GM21423 (cell line): ENCODE data around the gene KCNJ4.

ENCODE experiments used
- ATAC-seq: cut with Tn5 transposase; IDR thresholded peaks from one replicate; pipeline ENCODE4 v1.9.1; 2021; ENCODE audit warnings: mild to moderate bottlenecking, moderate library complexity; ENCODE audit not compliant: unreplicated experiment

KCNJ4 gene

DNA sequence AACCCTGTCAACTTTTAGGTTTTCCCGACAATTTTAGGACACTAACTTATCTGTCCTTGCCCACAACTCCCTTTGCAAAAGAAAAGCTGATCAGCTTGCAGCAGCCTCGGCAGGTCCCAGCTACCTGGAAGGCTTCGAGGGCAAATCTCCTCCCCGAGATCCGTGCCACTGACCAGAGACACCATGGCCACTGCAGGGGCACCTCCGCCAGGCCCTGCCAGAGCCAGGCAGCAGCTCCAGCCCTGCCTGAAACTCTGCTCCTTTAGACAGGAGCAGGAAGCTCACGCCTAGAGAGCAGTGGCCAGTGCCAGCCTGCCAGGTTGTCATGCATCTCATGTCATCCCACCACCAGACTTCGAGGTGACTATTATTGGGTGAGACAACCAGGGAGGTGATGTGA lies 21.1 kb downstream of the KCNJ4 start:
- no peak for ATAC-seq

DNA sequence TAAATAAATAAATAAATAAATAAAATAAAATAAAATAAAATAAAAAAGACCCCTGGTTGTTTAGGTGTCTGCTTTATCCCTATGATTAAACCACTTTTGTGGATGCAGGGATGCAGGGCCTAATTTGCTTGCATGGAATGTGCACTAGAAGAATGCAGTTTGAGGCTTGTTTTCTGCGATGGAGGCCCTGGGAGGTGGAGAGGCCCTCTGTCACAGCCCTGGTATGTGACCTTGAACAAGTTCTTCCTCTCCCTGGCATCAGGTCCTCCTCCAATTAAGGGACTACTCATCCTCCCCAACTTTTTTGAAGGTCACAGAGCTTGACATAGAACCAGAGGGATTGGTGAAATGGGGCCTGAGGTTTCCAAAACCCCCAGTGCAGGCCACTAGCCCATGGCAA lies 22.7 kb downstream of the KCNJ4 start:
- no peak for ATAC-seq

DNA sequence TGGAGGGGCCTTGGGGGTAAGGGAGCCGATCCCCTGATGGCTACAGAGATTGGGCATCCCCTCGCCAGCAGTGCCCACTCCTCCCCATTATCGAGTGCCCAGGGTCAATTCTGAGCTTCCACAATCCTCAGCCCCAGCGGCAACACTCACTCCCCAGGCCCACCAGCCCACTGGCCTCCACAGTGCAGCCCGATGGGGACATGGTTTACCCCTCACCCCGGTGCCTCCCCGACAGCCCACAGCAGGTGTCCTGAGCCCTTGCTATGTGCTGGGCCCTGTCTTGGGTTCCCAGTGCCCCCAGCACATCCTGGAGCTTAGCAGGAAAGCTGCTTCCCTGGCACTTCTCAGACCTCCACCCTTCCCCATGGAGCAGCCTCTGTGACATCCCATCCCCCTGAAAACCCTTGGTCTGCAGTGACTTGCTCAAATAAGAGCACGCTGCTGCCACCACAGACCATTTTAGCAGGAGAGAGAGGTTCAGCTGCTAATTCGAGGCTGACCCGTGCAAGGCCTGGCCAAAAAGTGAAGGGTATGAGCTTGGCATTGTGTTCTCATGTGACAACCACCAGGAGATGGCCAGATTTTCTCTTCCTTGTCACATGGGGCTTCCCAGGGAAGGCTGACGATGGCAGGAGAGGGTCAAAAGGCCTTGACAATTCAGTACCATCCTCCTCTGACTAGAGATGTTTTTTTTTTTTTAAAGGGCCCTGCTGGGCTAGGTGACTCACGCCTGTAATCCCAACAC lies 23.6 kb downstream of the KCNJ4 start:
- no peak for ATAC-seq

DNA sequence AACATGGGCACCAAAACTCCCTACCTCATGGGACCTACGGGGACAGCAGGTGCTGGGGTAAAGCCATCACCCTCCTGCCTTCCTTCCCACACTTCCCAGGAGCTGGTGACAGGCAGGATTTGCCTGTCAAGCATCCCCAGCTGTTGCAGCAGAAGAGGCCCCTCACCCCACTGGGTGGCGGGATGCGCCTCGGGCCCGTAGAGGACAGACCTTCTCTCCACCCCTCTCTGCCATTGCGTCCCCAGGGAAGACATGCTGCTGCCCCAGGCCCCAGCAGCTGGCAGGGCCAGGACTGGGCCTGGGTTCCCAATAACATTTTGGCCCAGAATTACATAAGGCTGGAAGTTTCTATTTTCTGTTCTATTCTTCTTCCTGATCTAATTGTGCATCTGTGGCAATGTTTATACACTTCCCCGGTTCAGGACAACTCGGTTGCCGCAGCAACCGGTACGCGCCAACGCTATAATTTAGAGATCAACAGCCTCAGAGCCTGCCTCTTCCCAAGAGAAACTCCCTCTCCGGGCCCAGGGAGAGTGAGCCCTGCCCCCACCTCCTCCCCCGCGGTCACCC lies 25.4 kb downstream of the KCNJ4 start:
- ATAC-seq = no peak

DNA sequence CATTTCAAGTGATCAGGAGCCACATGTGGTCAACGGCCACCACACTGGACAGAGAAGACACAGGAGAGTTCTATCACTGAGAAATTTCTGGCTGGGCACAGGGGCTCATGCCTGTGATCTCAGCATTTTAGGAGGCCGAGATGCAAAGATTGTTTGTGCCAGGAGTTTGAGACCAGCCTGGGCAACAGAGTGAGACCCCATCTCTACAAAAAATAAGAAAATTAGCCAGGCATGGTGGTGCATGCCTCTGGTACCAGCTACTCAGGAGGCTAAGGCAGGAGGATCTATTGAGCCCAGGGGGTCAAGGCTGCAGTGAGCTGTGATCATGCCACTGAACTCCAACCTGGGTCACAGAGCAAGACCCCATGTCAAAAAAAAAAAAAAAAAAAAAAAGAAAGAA lies 26.3 kb downstream of the KCNJ4 start:
- ATAC-seq = no peak

DNA sequence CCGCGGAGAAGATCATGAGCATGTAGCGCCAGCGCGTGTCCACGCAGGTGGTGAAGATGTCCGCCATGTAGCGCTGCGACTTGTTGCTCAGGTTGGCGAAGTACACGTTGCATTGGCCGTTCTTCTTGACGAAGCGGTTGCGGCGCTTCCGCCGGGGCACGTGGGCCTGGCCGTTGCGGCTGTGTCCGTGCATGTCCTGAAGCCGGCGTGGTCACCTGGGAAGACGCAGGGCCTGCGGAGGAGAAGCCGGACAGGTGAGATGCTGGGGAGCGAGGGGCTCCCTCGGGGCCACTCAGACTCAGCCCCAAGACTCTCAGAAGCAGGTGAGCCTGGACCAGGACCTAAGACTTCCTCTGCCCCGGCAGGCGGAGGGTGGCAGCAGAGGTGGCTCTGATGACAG lies 27.1 kb downstream of the KCNJ4 start:
- no peak for ATAC-seq

DNA sequence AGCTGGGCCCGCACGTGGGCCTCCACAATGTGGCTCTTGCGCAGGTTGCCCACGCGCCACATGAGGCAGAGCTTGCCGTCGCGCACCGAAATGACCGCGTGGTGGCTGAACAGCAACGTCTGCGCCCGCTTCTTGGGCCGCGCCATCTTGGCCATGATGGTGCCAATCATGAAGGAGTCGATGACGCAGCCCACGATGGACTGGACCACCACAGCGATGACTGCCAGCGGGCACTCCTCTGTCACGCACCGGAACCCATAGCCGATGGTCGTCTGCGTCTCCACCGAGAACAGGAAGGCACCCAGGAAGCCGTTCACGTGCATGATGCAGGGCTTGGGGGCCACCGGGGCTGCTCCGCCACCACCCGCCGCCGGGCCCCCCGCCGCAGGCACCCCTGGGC lies 27.5 kb downstream of the KCNJ4 start:
- ATAC-seq = no peak

DNA sequence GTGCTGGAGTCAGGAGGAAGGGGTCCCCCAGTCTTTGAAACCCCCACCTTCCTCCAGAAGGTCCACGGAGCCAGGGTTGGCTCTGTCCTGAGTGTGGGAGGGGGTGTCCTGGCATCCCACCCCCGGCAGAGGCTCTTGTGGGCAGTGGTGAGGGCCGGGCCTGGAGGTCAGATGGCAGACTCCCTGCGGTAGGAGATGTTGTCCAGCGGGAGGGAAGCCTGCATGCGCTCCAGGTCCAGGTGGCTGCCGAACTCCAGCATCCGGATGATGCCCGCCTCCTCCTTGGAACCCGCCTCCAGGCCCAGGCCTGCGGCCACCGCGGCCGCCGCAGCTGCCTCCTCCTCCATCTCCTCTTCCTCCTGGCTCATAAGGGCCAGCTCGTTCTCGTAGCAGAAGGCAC lies 28.4 kb downstream of the KCNJ4 start:
- no peak for ATAC-seq

DNA sequence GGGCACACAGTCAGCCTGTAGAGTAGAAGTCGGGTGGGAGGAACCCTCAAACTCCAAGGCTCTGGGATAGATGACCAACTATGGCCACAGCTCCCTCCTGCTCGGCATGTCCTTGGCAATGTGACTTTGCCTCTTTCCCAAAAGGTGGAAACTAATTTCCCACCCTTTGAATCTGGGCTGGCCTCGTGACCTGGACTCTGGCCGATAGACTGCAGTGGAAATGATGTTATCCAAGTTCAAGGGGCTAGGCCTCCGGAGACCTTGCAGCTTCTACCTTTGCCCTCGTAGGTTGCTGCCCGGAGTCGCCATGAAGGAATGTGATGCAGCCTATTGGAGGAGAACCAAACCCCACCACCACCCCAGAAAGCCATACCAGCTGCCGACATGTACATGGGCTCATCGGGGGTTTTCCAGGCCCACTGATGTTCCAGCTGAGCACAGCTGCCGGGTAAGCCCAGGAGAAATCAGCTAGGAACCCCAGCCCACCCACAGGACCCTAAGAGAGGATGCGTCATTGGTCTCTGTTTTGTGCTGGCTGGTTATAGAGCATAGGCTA lies 30.4 kb downstream of the KCNJ4 start:
- no peak for ATAC-seq

DNA sequence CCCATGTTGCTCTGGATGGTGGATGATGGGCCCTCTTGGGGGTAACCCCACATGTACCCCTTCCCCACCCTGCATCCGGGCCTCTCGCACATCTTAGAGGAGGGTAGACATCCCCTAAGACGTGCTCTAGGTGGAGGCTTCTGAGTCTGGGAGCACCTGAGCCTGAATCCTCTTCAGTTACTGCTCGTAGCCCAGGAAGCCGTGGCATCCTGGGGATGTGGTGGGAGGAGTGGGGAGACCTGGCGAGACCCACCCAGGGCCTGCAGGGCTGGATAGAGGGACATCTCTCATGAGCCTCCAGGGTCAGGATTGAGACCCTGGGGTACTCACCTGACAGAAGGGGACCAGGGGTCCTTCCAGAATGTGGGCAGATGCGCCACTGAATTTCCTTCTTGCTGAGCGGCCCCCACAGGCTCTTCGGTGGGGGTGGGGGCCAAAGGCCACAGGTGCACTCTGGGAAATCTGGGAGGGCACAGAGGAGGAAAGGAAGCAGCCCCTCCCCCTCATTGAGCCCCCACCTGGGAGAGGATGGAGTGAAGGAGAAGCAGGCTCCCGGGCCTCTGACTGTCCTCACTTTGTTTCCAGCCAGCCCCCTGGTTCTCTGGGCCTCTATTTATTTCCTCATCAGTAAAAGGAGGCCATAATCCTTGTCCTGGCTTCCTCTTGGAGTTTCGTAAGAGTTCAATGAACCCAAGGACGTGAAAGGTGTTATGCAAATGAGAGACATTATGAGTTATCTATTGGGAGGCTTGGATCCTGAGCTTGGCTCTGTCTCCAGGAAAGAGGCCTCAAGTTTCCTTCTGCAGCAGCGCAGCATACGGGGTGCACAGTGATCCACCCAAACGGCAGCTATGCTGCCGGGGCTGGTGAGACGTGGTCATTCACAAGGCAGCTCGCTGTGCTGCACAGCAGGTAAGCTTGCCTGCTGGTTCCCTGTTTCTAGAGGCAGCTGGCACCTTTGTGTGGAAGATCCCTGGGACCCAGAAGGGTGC lies 31.2 kb downstream of the KCNJ4 start:
- no peak for ATAC-seq

DNA sequence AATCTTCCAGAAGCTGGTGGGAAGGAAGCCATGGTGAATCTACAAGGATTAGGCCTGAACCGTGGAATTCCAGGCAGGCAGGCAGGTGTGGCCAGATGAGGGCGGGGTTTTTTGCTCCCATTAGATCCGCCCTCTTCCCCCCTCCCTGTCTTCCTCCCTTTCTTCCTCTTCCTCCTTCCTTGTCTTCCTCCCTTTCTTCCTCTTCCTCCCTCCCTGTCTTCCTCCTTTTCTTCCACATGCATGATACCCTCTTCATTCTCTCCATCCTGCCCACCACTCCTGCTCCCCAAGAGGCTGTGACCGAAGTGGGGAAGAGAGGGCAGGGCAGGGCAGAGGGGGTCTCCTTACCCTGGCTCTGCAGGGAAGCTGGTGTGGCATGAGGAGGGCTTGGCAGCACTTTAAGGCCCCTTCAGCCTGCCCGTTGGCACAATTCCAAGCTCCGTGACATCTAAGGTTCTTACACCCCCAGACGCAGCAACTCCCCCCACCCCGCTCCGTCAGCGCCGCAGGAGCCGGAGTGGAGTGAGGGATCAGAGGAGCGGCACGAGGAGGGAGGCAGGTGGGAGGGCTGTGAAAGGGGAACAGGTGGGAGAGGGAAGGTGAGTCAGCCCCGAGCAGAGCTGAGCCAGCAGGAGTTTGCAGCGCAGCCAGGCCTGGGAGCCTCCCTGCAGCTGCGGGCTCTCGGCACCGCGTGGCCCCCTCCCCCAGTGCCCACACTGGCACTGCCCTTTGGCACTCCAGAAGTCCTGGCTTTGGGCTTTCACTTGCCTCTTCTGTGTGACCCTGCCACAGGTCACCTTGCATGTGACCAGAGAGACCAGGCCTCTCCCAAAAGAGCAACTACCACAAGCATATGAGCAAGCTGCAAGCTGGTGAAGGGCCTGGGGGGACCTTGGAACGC lies 32.1 kb downstream of the KCNJ4 start:
- no peak for ATAC-seq

DNA sequence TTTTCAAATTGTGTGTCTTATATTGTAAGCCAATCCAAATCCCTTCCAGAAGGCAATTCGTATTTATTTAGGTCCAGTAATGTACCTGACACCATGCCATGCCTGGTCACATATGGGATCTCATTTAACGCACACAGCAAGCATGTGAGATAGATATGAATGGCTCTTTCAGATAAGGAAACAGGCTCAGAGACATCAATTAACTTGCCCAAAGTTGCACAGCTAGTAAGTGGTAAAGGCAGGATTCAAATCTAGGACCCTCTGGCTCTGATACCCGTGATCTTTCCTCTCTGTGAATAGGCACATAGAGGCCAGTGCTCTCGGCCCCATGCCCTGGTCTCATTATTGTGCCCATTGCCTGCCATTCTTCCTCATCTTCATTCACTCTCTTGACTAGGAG lies 34.3 kb downstream of the KCNJ4 start:
- ATAC-seq = no peak

DNA sequence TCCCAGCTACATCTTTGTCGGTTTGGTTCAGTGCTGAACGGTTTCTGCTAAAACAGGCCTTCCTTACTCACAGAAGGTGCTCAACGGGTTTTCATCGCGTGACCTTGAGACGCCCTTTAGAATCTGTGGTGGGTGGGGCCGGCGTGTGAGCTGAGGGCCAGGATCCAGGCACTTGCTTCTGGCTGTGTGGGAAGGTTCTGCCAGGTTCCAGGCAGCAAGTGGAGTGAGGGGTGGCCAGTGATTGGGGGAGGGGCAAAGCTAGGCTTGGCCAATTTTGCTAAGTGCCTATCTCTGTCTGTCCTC lies 35.2 kb downstream of the KCNJ4 start:
- no peak for ATAC-seq

DNA sequence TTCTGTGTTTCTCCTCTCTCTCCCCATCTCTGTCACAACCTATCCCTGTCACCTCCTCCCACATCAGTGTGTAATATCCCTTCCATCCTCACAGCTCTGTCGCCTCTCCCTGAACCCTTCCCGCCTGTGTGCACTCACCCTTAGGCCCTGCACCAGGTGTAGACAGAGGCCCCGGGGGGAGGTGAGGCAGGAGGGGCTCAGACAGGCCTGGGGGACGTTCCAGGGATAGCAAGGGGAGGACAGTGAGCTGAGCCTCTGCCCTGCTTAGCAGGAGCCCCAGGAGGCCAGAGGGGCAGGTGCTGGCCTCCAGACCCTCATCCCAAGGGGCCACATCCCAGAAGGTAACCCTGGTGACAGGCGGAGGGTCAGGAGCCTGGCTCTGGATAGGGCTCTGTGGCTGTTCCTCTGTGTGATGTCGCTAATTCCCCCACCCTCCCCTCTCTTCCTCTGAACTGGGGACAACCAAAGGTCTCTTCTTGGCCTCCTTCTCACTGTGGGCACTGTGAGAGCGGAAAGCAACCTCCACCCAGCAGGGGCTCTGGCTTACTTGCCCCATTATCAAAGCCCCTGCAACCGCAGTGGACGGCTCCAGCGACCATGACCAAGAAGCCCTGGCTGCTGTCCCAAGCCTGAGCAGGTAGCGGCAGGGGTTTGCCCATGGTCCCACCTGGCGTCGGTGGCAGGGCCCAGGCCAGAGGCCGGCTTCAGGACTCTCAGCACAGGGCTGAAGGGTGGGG lies 35.7 kb downstream of the KCNJ4 start:
- no peak for ATAC-seq

DNA sequence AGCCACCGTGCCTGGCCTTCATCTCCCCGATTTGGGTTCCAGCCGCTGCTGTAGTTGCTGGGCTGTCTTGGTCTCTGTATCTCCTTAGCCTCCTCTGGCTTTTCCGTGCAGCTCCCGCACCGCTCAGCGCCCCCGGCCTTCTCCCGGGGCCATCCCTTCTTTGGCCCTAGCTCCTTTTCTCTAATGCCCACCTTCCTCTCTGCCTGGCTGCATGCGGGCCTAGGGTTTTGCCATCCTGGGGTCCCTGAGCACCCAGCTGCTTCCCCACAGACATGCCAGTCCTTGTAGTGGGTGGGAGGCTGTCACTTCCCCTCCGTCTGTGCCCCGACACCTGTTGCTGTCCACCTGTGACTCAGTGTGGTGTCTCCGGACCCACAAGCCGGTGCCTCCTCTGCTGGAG lies 36.4 kb downstream of the KCNJ4 start:
- ATAC-seq = no peak

DNA sequence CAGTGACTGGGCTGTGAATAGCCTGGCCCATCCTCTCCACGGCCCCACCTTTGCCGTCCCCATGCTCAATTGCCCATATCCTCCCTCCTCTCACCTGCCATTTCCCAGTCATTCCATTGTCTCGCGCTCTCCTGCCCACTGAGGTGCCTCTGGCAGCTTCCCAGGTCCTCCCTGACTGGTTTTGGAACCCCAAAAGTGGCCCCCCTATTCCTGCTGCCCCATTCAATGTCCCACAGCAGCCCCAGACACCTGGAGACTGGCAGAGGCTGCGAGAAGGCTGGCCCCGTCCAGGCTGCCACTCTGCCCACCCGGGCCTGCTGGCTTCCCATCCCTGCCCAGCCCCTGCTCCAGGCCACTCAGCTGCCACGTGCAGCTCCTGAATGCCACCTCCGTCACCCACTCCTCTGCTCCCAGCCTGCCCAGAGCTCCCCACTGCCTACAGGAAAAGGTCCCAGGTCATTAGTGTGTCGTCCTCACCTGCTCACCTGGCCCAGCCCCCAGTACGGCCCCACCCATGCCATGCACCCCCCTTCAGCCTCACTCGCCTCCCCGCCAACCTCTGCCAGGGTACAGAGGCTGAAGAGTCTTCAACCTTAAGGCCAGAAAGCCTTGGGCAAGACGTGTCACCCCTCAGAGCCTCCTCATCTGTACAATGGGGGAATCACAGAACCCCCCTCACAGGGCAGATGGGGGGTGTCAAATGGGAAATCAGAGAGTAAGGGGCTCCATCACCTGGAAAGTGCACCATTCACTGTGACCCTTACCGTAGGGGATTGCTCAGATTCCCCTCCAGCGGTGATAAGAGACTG lies 37.5 kb downstream of the KCNJ4 start:
- ATAC-seq = no peak

DNA sequence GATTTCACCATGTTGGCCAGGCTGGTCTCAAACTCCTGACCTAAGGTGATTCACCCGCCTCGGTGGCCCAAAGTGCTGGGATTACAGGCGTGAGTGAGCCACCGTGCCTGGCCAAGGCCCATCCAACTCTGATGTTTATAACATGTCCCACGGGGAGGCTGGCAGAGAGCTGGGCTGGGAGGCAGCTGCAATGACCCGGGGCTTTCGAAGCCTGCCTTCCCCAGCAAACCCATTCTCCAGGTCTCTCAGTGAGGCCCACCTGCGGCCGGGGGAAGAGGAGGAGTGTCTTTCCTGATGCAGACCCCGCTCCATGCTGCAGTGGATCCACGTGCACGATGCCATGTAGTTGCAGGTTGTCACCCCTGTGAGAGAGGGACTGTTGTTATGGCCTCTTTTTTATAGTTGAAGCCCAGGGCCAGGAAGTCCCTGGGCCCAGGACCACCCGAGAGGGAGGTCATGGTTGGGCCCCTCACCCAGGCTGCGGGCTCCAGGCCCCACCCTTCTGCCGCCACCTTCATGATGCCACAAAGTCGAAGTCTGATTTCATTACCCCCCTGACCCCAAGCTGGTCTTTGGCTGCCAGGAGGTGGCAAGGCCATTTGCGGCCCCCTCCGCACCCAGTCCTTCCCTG lies 38.3 kb downstream of the KCNJ4 start:
- ATAC-seq = no peak

DNA sequence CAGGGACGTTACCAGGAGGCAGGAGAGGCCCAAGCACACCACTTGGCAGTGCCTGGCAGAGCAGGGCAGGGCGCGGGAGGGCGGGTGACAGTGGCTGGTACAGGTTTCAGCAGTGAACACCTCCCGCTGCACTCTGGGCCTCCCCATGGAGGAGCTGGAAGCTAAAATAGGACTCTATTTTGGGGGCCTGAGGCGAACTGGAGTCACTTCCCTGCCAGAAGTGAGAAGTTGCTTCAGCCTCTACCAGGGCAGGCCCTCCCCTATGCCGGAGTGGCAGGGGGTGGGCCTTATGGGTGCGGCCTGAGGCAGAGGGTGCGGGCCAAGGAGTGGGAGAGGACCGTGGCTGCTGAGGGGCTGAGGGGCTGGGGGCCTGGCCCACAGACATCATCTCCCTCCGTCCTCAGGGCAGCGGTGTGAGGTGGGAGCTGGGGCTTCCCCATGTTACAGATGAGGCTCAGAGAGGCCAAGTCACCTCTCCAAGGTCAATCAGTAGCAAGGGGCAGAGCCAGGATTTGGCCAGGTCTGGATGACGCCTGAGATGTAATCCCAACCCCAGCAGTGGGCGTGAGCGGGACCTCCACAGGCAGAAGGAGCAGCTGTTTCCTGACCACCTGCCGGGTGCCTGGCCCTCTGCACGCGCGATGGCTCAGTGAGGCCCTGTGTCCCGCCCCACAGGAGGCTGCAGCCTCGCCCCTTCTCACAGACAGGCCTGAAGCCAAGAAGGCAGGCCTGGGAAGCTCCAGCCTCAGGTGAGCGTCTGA lies 39.3 kb downstream of the KCNJ4 start:
- ATAC-seq = no peak
